ENCODE measurements around the gene DPM3. TPM values are rescaled to one million over a fixed set of nuclear protein-coding genes. Genes with fewer than 3 reads are reported as not detected.
"Not testable (repeated sequence)": the region's sequence is repeated elsewhere in the genome, so short reads cannot be mapped to it uniquely, and the experiment has no call there.

Gene DPM3
- total and polyA plus RNA-seq, 4 experiments from 2014 or later: 51.6 to 119 (median 77.2) TPM

- POLR2A ChIA-PET (ENCODE audit: partially characterized antibody): no interaction called here
- no peak overlapping the region for H3K27ac ChIP-seq (ENCODE audit: low read depth, low read length)
- no peak overlapping the region for H3K4me3 Mint-ChIP-seq
- no peak overlapping the region for H3K4me3 ChIP-seq (ENCODE audit: low read length in 2 of 2)
- H3K36me3 ChIP-seq (ENCODE audit: insufficient read depth, low read length): no peaks in the 10 kb centered on the region
- CTCF ChIA-PET (ENCODE audit: partially characterized antibody): interaction anchor here (0.7 to 1.9 kb wide), 2 partner anchors 12 to 31 kb away, joined by 3 to 8 read pairs; no protein-coding TSS in a partner anchor
- H3K27me3 ChIP-seq (ENCODE audit: insufficient read depth, low read length): no peaks in the 10 kb centered on the region
- H3K36me3 Mint-ChIP-seq: no peaks in the 10 kb centered on the region
- DNase-seq: no peak
- no peak overlapping the region for H3K27ac Mint-ChIP-seq
- peaks cover 11% of the 10 kb centered on the region for H3K4me1 ChIP-seq (ENCODE audit: insufficient read depth, low read length)
- H3K27me3 Mint-ChIP-seq: peaks cover 6 to 9% of the 10 kb centered on the region in 2 donors
- intact Hi-C loops (cut with micrococcal nuclease): no loop called here
- H3K9me3 ChIP-seq (ENCODE audit: control insufficient read depth in 1 of 2, low read length in 2 of 2): no peaks in the 10 kb centered on the region
- H3K4me1 Mint-ChIP-seq: peaks cover 4 to 8% (median 7%) of the 10 kb centered on the region in 4 donors
- peaks cover 0 to 2% (median 0%) of the 10 kb centered on the region in 8 donors for H3K9me3 Mint-ChIP-seq
Measured at GRCh38 chr1:155122308-155122707, 18.0 kb downstream of the DPM3 start.

DNA sequence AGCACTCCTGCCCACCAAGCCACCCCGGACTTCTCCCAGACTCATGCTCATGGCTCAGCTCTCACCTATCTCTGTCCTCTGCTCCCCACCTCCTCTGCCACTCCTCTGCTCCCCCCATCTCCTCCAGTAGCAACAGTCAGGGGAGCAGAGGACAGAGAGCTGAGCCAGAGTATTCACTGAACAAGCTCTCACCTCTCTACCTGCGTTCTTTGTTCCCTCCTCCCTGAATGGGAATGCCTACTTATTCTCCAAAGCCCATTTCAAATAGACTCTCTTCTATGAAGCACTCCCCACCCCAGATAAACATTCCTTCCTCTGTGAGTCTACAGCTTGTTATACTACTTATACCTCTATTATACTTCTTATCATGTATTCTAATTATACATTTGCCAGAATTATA lies 19.1 kb downstream of the DPM3 start:
- Mint-ChIP-seq H3K4me1 (no peaks in the 10 kb centered on the region), H3K27ac (no peak overlapping the region), H3K4me3 (no peak overlapping the region), H3K9me3 (peaks cover 0 to 2% (median 0%) of the 10 kb centered on the region in 8 donors), H3K27me3 (peaks cover 3 to 10% of the 10 kb centered on the region in 2 donors), H3K36me3 (no peaks in the 10 kb centered on the region)
- Histone ChIP-seq H3K36me3 (ENCODE audit: insufficient read depth, low read length) (no peaks in the 10 kb centered on the region), H3K4me1 (ENCODE audit: insufficient read depth, low read length) (peaks cover under 1% of the 10 kb centered on the region), H3K9me3 (ENCODE audit: control insufficient read depth in 1 of 2, low read length in 2 of 2) (no peaks in the 10 kb centered on the region), H3K27me3 (ENCODE audit: insufficient read depth, low read length) (no peaks in the 10 kb centered on the region), H3K4me3 (ENCODE audit: low read length in 2 of 2) (no peak overlapping the region), H3K27ac (ENCODE audit: low read depth, low read length) (no peak overlapping the region)
- DNase-seq: no peak
- ChIA-PET CTCF (ENCODE audit: partially characterized antibody) (interaction anchor here (0.7 to 1.9 kb wide), 4 partner anchors 30 to 51 kb away, joined by 3 to 9 read pairs (median 6); partner anchors contain the start of gene KRTCAP2), POLR2A (ENCODE audit: partially characterized antibody) (no interaction called here)
- intact Hi-C loops (cut with micrococcal nuclease): no loop called here

- no peaks in the 10 kb centered on the region for H3K9me3 Mint-ChIP-seq
- DNase-seq: no peak
- no peak overlapping the region for H3K4me3 Mint-ChIP-seq
- intact Hi-C loops (cut with micrococcal nuclease): no loop called here
- no peaks in the 10 kb centered on the region for H3K36me3 Mint-ChIP-seq
- H3K27me3 Mint-ChIP-seq: peaks cover 6 to 9% of the 10 kb centered on the region in 2 donors
- H3K36me3 ChIP-seq (ENCODE audit: insufficient read depth, low read length): no peaks in the 10 kb centered on the region
- no peaks in the 10 kb centered on the region for H3K27me3 ChIP-seq (ENCODE audit: insufficient read depth, low read length)
- no peak overlapping the region for H3K4me3 ChIP-seq (ENCODE audit: low read length in 2 of 2)
- no peaks in the 10 kb centered on the region for H3K4me1 ChIP-seq (ENCODE audit: insufficient read depth, low read length)
- H3K27ac Mint-ChIP-seq: peak overlapping the region in 1 of 7 donors; percentile 74
- H3K9me3 ChIP-seq (ENCODE audit: control insufficient read depth in 1 of 2, low read length in 2 of 2): no peaks in the 10 kb centered on the region
- CTCF ChIA-PET (ENCODE audit: partially characterized antibody): interaction anchor here (1.8 to 1.9 kb wide), 2 partner anchors 29 to 52 kb away, joined by 8 to 9 read pairs; partner anchors contain the start of gene KRTCAP2
- no peaks in the 10 kb centered on the region for H3K4me1 Mint-ChIP-seq
- H3K27ac ChIP-seq (ENCODE audit: low read depth, low read length): no peak overlapping the region
- POLR2A ChIA-PET (ENCODE audit: partially characterized antibody): no interaction called here
Measured at GRCh38 chr1:155120253-155120652, 20.1 kb downstream of the DPM3 start.

- H3K4me1 Mint-ChIP-seq; H3K4me1 ChIP-seq (ENCODE audit: insufficient read depth, low read length); H3K4me3 ChIP-seq (ENCODE audit: low read length in 2 of 2); H3K36me3 Mint-ChIP-seq; intact Hi-C loops (cut with micrococcal nuclease); H3K27ac Mint-ChIP-seq; POLR2A ChIA-PET (ENCODE audit: partially characterized antibody); DNase-seq; H3K27me3 Mint-ChIP-seq; H3K4me3 Mint-ChIP-seq; H3K9me3 Mint-ChIP-seq; H3K36me3 ChIP-seq (ENCODE audit: insufficient read depth, low read length); H3K27me3 ChIP-seq (ENCODE audit: insufficient read depth, low read length); H3K27ac ChIP-seq (ENCODE audit: low read depth, low read length); H3K9me3 ChIP-seq (ENCODE audit: control insufficient read depth in 1 of 2, low read length in 2 of 2): not testable (repeated sequence)
- CTCF ChIA-PET (ENCODE audit: partially characterized antibody): interaction anchor here (1.7 kb wide), 1 partner anchor 27 kb away, joined by 7 read pairs; no protein-coding TSS in a partner anchor
Measured at GRCh38 chr1:155118090-155118489, 22.2 kb downstream of the DPM3 start.

DNA sequence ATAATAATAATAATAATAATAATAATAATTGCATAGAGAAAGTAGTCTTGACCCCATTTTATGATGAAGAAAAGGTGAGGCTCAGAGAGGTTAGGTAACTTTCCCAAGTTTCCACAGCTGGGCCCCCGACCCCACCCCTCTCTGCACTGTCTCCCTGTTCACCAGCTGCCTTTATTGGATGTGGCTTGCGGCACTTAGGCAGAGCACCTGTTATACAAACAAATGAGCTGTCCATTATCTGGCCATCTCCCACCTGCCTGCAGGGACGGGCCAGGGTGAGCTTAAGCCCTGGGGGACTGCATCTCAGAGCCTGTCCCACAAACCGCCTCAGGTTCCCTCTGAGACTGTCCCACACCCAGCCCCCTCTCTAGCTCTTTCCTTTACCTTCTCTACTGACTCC lies 22.7 kb downstream of the DPM3 start:
- Histone ChIP-seq H3K9me3 (ENCODE audit: control insufficient read depth in 1 of 2, low read length in 2 of 2) (no peaks in the 10 kb centered on the region), H3K4me3 (ENCODE audit: low read length in 2 of 2) (no peak overlapping the region), H3K27ac (ENCODE audit: low read depth, low read length) (no peak overlapping the region), H3K27me3 (ENCODE audit: insufficient read depth, low read length) (no peaks in the 10 kb centered on the region), H3K36me3 (ENCODE audit: insufficient read depth, low read length) (no peaks in the 10 kb centered on the region), H3K4me1 (ENCODE audit: insufficient read depth, low read length) (no peaks in the 10 kb centered on the region)
- H3K36me3 Mint-ChIP-seq: no peaks in the 10 kb centered on the region
- intact Hi-C loops (cut with micrococcal nuclease): no loop called here
- no peak for DNase-seq
- H3K4me3 Mint-ChIP-seq: no peak overlapping the region
- POLR2A ChIA-PET (ENCODE audit: partially characterized antibody): no interaction called here
- CTCF ChIA-PET (ENCODE audit: partially characterized antibody): interaction anchor here (1.7 kb wide), 1 partner anchor 26 kb away, joined by 7 read pairs; no protein-coding TSS in a partner anchor
- H3K9me3 Mint-ChIP-seq: peaks cover 0 to 2% (median 0%) of the 10 kb centered on the region in 8 donors
- H3K4me1 Mint-ChIP-seq: no peaks in the 10 kb centered on the region
- no peak overlapping the region for H3K27ac Mint-ChIP-seq
- peaks cover 6 to 9% of the 10 kb centered on the region in 2 donors for H3K27me3 Mint-ChIP-seq

DNA sequence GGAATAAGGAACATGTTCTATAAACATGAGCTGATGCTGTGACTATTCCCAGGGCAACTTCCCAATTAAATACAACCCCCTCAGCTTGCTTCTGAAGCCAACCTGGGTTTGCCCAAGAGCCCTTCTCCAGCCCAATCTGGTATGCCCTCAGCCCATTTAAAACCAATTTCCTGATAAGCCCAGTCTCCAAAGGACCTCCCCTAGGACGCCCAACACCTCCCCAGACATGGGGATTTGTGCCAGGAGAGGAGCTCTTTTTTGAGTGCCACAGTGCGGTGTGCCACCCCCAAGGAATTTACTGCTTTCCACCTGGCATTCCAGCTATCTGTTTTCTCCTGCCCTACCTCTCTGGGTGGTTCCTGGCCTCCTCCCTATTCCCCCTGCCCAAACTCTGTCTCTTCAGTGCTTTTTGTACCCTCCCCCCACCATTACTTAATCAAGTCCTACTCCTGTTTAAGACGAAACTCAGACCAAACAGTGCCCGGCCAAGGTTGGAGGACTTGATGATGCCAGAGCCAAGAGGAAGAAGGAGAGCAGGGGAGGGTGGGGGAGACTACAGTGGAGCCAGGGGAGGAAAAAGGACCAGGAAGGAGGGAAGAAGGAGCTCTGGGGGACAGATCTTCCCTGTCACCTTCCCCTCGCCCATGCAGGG lies 24.1 kb downstream of the DPM3 start:
- no peaks in the 10 kb centered on the region for H3K27me3 ChIP-seq (ENCODE audit: insufficient read depth, low read length)
- H3K4me3 ChIP-seq (ENCODE audit: low read length in 2 of 2): no peak overlapping the region
- no peaks in the 10 kb centered on the region for H3K36me3 ChIP-seq (ENCODE audit: insufficient read depth, low read length)
- Mint-ChIP-seq H3K4me1 (no peaks in the 10 kb centered on the region), H3K9me3 (peaks cover 0 to 2% (median 0%) of the 10 kb centered on the region in 8 donors), H3K36me3 (no peaks in the 10 kb centered on the region), H3K4me3 (no peak overlapping the region), H3K27me3 (peaks cover 6 to 9% of the 10 kb centered on the region in 2 donors), H3K27ac (peak overlapping the region in 1 of 7 donors; percentile 29)
- intact Hi-C loops (cut with micrococcal nuclease): no loop called here
- no peak for DNase-seq
- ChIA-PET POLR2A (ENCODE audit: partially characterized antibody) (no interaction called here), CTCF (ENCODE audit: partially characterized antibody) (interaction anchor here (1.1 to 1.2 kb wide), 2 partner anchors 25 to 51 kb away, joined by 4 to 7 read pairs; no protein-coding TSS in a partner anchor)
- no peak overlapping the region for H3K27ac ChIP-seq (ENCODE audit: low read depth, low read length)
- H3K9me3 ChIP-seq (ENCODE audit: control insufficient read depth in 1 of 2, low read length in 2 of 2): no peaks in the 10 kb centered on the region
- no peaks in the 10 kb centered on the region for H3K4me1 ChIP-seq (ENCODE audit: insufficient read depth, low read length)

GRCh38 chr1:155113450-155113980 lies 26.8 kb downstream of the DPM3 start:
- peaks cover 9 to 15% of the 10 kb centered on the region in 2 donors for H3K27me3 Mint-ChIP-seq
- intact Hi-C loops (cut with micrococcal nuclease): no loop called here
- no peak overlapping the region for H3K4me3 ChIP-seq (ENCODE audit: low read length in 2 of 2)
- POLR2A ChIA-PET (ENCODE audit: partially characterized antibody): interaction anchor here (0.7 kb wide), 1 partner anchor 15 kb away, joined by 3 read pairs; no protein-coding TSS in a partner anchor
- no peak overlapping the region for H3K4me3 Mint-ChIP-seq
- no peaks in the 10 kb centered on the region for H3K4me1 Mint-ChIP-seq
- CTCF ChIA-PET (ENCODE audit: partially characterized antibody): no interaction called here
- no peak overlapping the region for H3K27ac Mint-ChIP-seq
- H3K27ac ChIP-seq (ENCODE audit: low read depth, low read length): no peak overlapping the region
- H3K36me3 Mint-ChIP-seq: no peaks in the 10 kb centered on the region
- no peaks in the 10 kb centered on the region for H3K27me3 ChIP-seq (ENCODE audit: insufficient read depth, low read length)
- no peaks in the 10 kb centered on the region for H3K36me3 ChIP-seq (ENCODE audit: insufficient read depth, low read length)
- no peak for DNase-seq
- no peaks in the 10 kb centered on the region for H3K4me1 ChIP-seq (ENCODE audit: insufficient read depth, low read length)
- H3K9me3 Mint-ChIP-seq: peaks cover 0 to 2% (median 0%) of the 10 kb centered on the region in 8 donors
- no peaks in the 10 kb centered on the region for H3K9me3 ChIP-seq (ENCODE audit: control insufficient read depth in 1 of 2, low read length in 2 of 2)
